IMR-90 (cell line): ENCODE measurements around the gene P4HA1. TPM values are rescaled to one million over a fixed set of nuclear protein-coding genes. Genes with fewer than 3 reads are reported as not detected.
A peak's percentile ranks its signal among the peaks of the same experiment; 100 is the strongest.

Experiments
- ATAC-seq: fragments of 200-7000 bp; cut with Tn5 transposase; 2 replicates; pipeline ENCODE4 v1.9.1; 2020; ENCODE audit warnings: low read depth, mild to moderate bottlenecking, moderate library complexity
- BruUV-seq: library from RNA; stranded (reverse); fragments of 400-500 nt; replicated peaks from 2 replicates; lab custom pipeline; 2021; lab: Mats Ljungman, UMichigan
- CTCF ChIA-PET: fragments of 300-600 bp; formaldehyde crosslinking; extraction: SDS; loops from one replicate; lab custom pipeline; 2021; ENCODE audit warnings: antibody characterized with exemption; lab: Yijun Ruan, JAX
- POLR2A ChIA-PET: fragments of 300-600 bp; sonication (Branson Sonifier 250); formaldehyde crosslinking; loops from one replicate; lab custom pipeline; 2022; ENCODE audit warnings: antibody characterized with exemption; ENCODE audit not compliant: unreplicated experiment; lab: Charles Lee
- DNase-seq: peaks from one replicate; pipeline ENCODE4 v3.0.0; 2013
- H2AFZ ChIP-seq: replicated peaks from 2 replicates; pipeline ENCODE3; 2013; ENCODE audit warnings: low read length, mild to moderate bottlenecking; ENCODE audit not compliant: poor library complexity
- H2AK5ac ChIP-seq: 2 replicates; pipeline ENCODE4 v1.6.1; 2013; ENCODE audit warnings: low read depth, low read length, inconsistent platforms
- H2AK9ac ChIP-seq: replicated peaks from 2 replicates; pipeline ENCODE3; 2013; ENCODE audit warnings: mild to moderate bottlenecking, low read depth, low read length, moderate library complexity; ENCODE audit not compliant: poor library complexity
- H2BK120ac ChIP-seq: 2 replicates; pipeline ENCODE4 v1.6.1; 2013; ENCODE audit warnings: low read depth, low read length, inconsistent platforms
- H2BK15ac ChIP-seq: 3 replicates; pipeline ENCODE4 v1.6.1; 2013; ENCODE audit warnings: low read depth, low read length, inconsistent platforms
- H2BK20ac ChIP-seq: 2 replicates; pipeline ENCODE4 v1.6.1; 2013; ENCODE audit warnings: low read depth, mild to moderate bottlenecking, inconsistent platforms, low read length, moderate library complexity
- H2BK5ac ChIP-seq: 2 replicates; pipeline ENCODE4 v1.6.1; 2013; ENCODE audit warnings: mild to moderate bottlenecking, low read depth, low read length, inconsistent platforms; ENCODE audit not compliant: poor library complexity, severe bottlenecking
- H3K14ac ChIP-seq: replicated peaks from 2 replicates; pipeline ENCODE4 v1.6.1; 2013; ENCODE audit warnings: low read depth, low read length, inconsistent platforms
- H3K18ac ChIP-seq: 2 replicates; pipeline ENCODE4 v1.6.1; 2013; ENCODE audit warnings: low read depth, low read length, control low read depth
- H3K23ac ChIP-seq: 2 replicates; pipeline ENCODE4 v1.6.1; 2013; ENCODE audit warnings: low read depth, low read length, inconsistent platforms
- H3K27ac ChIP-seq: 2 replicates; pipeline ENCODE4 v1.5.1; 2013; ENCODE audit warnings: mild to moderate bottlenecking, control low read depth, low read length; ENCODE audit not compliant: insufficient read depth
- H3K27me3 ChIP-seq: 2 replicates; pipeline ENCODE4 v1.6.1; 2013; ENCODE audit warnings: low read length; ENCODE audit not compliant: control insufficient read depth, insufficient read depth
- H3K36me3 ChIP-seq: 2 replicates; pipeline ENCODE4 v1.6.1; 2013; ENCODE audit warnings: low read length, mixed read lengths; ENCODE audit not compliant: control insufficient read depth, insufficient read depth
- H3K4ac ChIP-seq: 2 replicates; pipeline ENCODE4 v1.6.1; 2013; ENCODE audit warnings: low read depth, low read length, inconsistent platforms
- H3K4me1 ChIP-seq: 2 replicates; pipeline ENCODE4 v1.6.1; 2013; ENCODE audit warnings: low read length, mixed read lengths; ENCODE audit not compliant: control insufficient read depth, insufficient read depth
- H3K4me2 ChIP-seq: 2 replicates; pipeline ENCODE4 v1.6.1; 2013; ENCODE audit warnings: low read depth, mild to moderate bottlenecking, control low read depth, low read length, moderate library complexity
- H3K4me3 ChIP-seq: 2 replicates; pipeline ENCODE4 v1.5.1; 2013; ENCODE audit warnings: low read depth, mild to moderate bottlenecking, control low read depth, low read length, moderate library complexity; ENCODE audit not compliant: insufficient read depth
- H3K56ac ChIP-seq: 2 replicates; pipeline ENCODE4 v1.6.1; 2013; ENCODE audit warnings: low read length, inconsistent platforms; ENCODE audit not compliant: insufficient read depth; ENCODE audit errors: extremely low read depth
- H3K79me1 ChIP-seq, 2 experiments: 2 replicates each; pipeline ENCODE4 v1.6.1; 2013; ENCODE audit warnings: low read length in 2 of 2, inconsistent platforms in 1 of 2, low read depth in 1 of 2
- H3K9ac ChIP-seq: 2 replicates; pipeline ENCODE4 v1.6.1; 2013; ENCODE audit warnings: low read depth, low read length, control low read depth
- H3K9me1 ChIP-seq: 2 replicates; pipeline ENCODE4 v1.6.1; 2013; ENCODE audit warnings: low read length, inconsistent platforms; ENCODE audit not compliant: insufficient read depth
- H3K9me3 ChIP-seq: 2 replicates; pipeline ENCODE4 v1.6.1; 2013; ENCODE audit warnings: low read length; ENCODE audit not compliant: control insufficient read depth, insufficient read depth
- H4K20me1 ChIP-seq: 2 replicates; pipeline ENCODE4 v1.6.1; 2013; ENCODE audit warnings: low read length, inconsistent platforms; ENCODE audit not compliant: insufficient read depth
- H4K5ac ChIP-seq: 2 replicates; pipeline ENCODE4 v1.6.1; 2013; ENCODE audit warnings: mild to moderate bottlenecking, low read depth, low read length, control low read depth
- H4K8ac ChIP-seq, 2 experiments: 2 replicates each; pipeline ENCODE4 v1.6.1; 2013; ENCODE audit warnings: low read depth in 2 of 2, low read length in 2 of 2, control low read depth in 1 of 2, inconsistent platforms in 1 of 2
- H4K91ac ChIP-seq: 2 replicates; pipeline ENCODE4 v1.6.1; 2013; ENCODE audit warnings: low read depth, low read length, inconsistent platforms; ENCODE audit not compliant: insufficient read depth
- CEBPB ChIP-seq: IDR thresholded peaks from 2 replicates; pipeline ENCODE4 v1.6.1; 2012; ENCODE audit warnings: low read depth, low read length, improper control_type of control experiment
- MXI1 ChIP-seq: IDR thresholded peaks from 2 replicates; pipeline ENCODE4 v1.6.1; 2012; ENCODE audit warnings: low read depth, mild to moderate bottlenecking, low read length, moderate library complexity, borderline replicate concordance
- USF2 ChIP-seq: fragments of 150-350 bp; IDR thresholded peaks from 2 replicates; pipeline ENCODE4 v1.6.1; 2017; ENCODE audit warnings: mild to moderate bottlenecking, antibody characterized with exemption, low read length, low read depth
- WGBS, 2 experiments: methylation state at CpG; one replicate each; pipeline versions ENCODE4 v1.1.5 to v1.1.7; 2013; ENCODE audit warnings: missing lambda C conversion rate in 2 of 2; ENCODE audit not compliant: insufficient read length in 1 of 2; ENCODE audit errors: extremely low coverage in 2 of 2; 5-methylcytosine and 5-hydroxymethylcytosine counted together
- dilution Hi-C: fragments of 300-500 bp; cut with HindIII; formaldehyde crosslinking; loops from one replicate; pipeline ENCODE4 v1.14.3; 2018; ENCODE audit warnings: low sequenced_read_pairs; ENCODE audit not compliant: unreplicated experiment
- in situ Hi-C: fragments of 300-500 bp; cut with MboI; formaldehyde crosslinking; loops from 3 replicates; pipeline ENCODE4 v1.14.3; 2019; ENCODE audit warnings: low sequenced_read_pairs, inconsistent platforms, mixed read lengths
- intact Hi-C: fragments of 100-400 bp; cut with micrococcal nuclease; formaldehyde crosslinking; loops from 2 replicates; pipeline ENCODE4 v1.10.0; 2022
- polyA plus RNA-seq, 3 experiments: library from polyadenylated mRNA; depleted of rRNA; stranded (reverse); fragments of >200 nt; gene quantifications; 2 replicates each; pipeline ENCODE4 v1.2.3, GENCODE V29; 2012; ENCODE audit warnings: low replicate concordance in 1 of 3
- total RNA-seq: library from RNA; depleted of rRNA; stranded (reverse); fragments of >200 nt; gene quantifications from 2 replicates; pipeline ENCODE4 v1.2.3, GENCODE V29; 2012

The P4HA1 gene
- total and polyA plus RNA-seq, 2 of the 4 experiments (the other 2 are of a cell fraction) = 178 to 241 TPM

GRCh38 chr10:73043766-73044377, 52.8 kb downstream of the P4HA1 start (continued):
- no peak for TF ChIP-seq USF2

GRCh38 chr10:73043319-73043718, 53.3 kb downstream of the P4HA1 start:
- Histone ChIP-seq H3K14ac (no peak overlapping the region), H2BK120ac (no peak overlapping the region), H3K4me2 (no peak overlapping the region), H4K20me1 (peaks cover 4% of the 10 kb centered on the region; the same call in 1 of the 2 replicates), H2BK5ac (peak overlapping the region; percentile 60), H2AK9ac (no peak overlapping the region), H2AFZ (no peak overlapping the region), H4K8ac (no peak overlapping the region; a peak in 1 of 4 replicates), H4K5ac (no peak overlapping the region), H2BK15ac (no peak overlapping the region), H2BK20ac (no peak overlapping the region), H3K9me1 (0 out of 2 replicates have a peak, but pooled peaks cover 3% of the 10 kb centered on the region), H3K79me1 (peaks cover 24 to 41% of the 10 kb centered on the region in 2 experiments), H3K23ac (no peak overlapping the region), H3K27me3 (no peaks in the 10 kb centered on the region), H3K9ac (no peak overlapping the region), H3K36me3 (peaks cover 16% of the 10 kb centered on the region), H3K18ac (no peak overlapping the region), H3K4me3 (no peak overlapping the region), H2AK5ac (no peak overlapping the region), H3K4me1 (peaks cover 9% of the 10 kb centered on the region; the same call in 1 of the 2 replicates), H3K4ac (no peak overlapping the region), H3K56ac (no peak overlapping the region), H4K91ac (no peak overlapping the region), H3K9me3 (no peaks in the 10 kb centered on the region), H3K27ac (no peak overlapping the region)
- no peak for ATAC-seq
- peak; percentile 85 for TF ChIP-seq CEBPB
- no peak for TF ChIP-seq MXI1
- CTCF ChIA-PET = no interaction called here
- POLR2A ChIA-PET = no interaction called here
- intact Hi-C loops = no loop called here
- dilution Hi-C loops = no loop called here
- in situ Hi-C loops = no loop called here
- BruUV-seq = no TSS peak
- DNase-seq = no peak
- WGBS, 2 experiments = no CpG with 5 or more reads among the region's 1 CpG
